KBM-7 (cell line): ENCODE data around the gene DCST1.
A peak's percentile ranks its signal among the peaks of the same experiment; 100 is the strongest.

Source experiments
- DNase-seq: peaks from one replicate; pipeline ENCODE4 v3.0.0-alpha.2; 2015
- in situ Hi-C: fragments of 300-500 bp; cut with MboI; formaldehyde crosslinking; loops from 2 replicates; pipeline ENCODE4 v1.14.3; 2020; ENCODE audit warnings: low sequenced_read_pairs, low pct_unique_long_range_greater_than_20kb, mixed read lengths

DCST1 gene

DNA sequence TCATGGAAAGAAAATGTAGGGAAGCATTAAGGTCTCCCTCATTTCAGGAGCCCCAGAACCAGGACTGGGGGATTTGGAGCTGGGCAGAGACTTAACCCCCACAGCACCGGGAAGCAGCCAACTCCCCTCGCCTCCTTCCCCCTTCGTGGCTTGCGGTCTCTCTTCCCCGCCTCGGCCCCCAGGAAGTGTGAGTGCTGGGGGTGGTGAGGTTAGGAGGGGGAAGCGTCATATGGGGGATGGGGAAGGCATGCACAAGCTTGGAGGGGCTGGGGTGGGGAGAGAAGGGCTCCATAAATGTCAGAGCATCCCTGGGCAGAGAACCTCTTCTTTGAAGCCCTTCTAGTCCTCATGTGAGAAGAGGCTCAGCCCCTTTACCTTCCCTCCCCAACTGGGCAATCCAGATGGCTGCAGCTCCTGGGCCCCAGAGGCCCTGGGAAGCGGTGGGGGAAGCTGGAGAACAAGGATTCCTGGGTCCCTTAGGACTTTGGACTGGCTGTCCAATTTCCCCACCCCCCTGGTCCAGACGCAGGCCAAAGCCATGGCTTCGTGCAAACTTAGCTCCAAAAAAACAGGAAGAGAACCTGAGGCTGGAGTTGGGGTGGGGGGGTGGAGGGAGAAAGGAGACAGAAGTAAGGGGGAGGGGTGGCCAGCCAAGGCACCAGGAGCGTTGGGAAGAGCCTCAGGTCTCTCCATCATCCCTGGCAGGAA is 23.3 kb upstream of the DCST1 start:
- peak; percentile 48 for DNase-seq
- in situ Hi-C loops = no loop called here

DNA sequence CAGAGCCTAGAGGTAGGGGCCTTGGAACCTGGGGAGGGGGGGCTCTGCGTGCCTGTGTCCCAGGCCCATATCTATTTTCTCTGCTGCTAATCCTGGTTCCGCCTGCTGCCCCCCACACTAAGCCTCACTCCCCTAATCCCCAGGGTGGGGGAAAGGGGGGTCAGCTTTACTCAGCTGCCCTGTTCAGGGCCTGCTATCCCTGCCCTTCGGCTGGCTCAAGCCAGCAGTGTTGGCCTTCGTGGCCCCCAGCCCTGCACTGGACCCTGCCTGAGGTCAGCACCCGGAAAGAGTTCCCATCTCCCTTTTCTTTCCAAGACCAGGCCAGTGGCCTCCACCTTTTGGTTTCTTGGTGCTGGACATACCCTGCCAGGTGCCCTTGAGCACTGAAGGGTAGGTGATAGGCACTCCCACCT is 22.6 kb upstream of the DCST1 start:
- in situ Hi-C loops = no loop called here
- no peak for DNase-seq

DNA sequence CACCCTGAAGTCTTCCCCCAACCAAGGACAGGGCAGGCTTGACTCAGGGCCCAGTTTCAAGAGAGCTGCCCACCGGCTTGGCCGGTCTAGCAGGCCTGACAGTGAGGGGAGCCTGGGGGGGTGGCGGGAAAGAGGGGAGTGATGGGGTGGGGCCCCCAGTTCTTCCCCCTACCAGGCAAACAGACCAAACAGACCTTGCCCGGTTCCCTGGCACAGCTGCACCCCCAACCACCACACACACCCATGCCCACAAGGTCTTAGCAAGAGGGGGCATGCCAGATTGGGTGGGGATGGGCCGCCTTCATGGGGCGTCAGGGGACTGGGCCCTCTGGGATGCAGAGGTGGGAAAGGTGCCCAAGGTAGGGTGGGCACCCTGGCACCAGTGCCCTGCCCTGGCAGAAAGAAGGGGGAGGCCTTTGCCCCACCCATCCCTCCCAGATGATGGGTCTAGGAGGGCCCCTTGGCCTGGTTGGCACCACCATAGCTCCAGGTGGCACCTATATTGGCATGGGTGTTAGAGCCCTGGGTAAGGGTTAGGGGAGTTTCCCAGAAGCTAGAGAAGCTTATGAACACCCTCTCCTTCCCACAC is 22.1 kb upstream of the DCST1 start:
- no peak for DNase-seq
- in situ Hi-C loops = no loop called here

DNA sequence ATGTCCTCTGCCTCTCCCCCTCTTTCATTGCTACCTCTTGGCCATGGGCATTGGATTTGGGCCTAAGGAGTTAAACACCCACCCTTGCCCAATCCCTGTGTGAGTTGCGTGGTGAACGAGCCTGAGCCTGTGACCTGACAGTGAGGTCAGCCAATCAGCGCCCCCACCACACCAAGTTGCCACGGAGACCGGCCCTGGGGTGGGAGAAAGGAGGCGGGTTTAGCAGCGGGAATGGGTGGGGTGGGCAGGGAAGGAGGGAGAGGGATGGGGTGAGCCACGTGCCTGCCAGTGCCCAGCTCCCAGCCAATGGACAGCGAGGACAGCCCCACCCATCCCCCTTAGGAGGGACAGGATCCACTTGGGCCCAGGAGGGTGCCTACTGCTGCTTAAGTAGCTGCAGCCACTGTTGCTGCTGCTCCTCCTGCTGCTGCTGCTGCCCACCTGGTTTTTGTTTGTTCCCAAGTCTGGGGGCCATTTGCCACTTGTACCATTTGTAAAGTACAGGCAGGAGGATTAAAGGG is 21.5 kb upstream of the DCST1 start:
- in situ Hi-C loops = no loop called here

DNA sequence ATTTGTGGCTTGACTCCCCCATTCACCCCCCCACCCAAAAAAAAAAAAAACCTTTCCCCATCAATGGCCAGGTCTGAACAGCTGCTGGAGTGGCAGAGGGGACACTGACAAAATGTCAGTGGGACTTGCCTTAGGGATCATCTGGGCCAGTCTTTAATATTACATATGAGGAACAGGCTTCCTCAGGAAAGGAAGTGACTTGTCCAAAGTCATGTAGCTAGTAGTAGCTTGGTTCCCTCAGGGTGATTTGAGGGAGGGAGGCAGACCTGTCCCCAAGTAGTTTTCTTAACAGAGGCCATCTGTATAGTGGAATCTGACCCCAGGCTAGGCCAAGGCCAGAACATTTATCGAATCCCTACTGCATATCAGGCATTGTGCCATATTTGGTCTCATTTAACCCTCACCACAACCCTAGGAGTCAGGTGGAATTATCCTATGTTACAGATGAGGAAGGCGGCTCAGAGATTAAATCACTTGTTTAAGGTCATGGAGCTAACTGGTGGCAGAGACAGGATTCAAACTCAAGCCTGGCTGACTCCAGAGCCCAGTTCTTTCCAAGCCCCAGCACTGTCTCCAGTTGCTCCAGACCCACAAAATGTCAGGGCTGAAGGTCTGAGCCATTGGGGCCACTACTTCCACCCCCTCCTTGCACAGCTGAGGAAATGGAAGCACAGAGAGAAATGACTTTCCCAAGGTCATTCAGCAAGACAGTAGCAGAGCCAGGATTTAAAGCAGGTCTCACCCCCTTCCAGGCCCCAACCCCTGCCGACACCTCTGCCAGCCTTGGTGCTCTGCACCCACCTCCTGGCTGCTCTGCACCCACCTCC is 20.6 kb upstream of the DCST1 start:
- DNase-seq = no peak
- in situ Hi-C loops = no loop called here

More for the DNA sequence above, 21.5 kb upstream of the DCST1 start:
- DNase-seq = peak; percentile 49

DNA sequence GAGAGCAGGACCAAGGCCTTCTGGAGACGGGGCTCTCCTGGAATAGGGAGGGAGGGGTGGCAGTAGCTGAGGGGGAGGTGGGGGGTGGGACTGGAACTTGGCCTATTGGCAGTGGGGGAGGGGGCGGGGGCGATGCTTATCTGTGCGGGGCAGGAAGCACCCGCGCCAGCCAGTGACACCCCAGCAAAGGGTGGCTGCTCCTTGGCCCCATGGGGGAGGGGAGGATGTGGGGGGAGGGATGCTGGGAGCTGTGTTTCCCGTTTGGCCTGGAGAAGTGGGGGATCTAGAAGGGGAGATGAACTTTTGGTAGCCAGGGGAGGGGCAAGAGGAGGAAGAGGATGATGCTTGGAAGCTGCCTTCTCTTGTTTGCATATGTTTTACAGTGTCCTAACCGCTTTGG is 20.0 kb upstream of the DCST1 start:
- in situ Hi-C loops = no loop called here
- no peak for DNase-seq

DNA sequence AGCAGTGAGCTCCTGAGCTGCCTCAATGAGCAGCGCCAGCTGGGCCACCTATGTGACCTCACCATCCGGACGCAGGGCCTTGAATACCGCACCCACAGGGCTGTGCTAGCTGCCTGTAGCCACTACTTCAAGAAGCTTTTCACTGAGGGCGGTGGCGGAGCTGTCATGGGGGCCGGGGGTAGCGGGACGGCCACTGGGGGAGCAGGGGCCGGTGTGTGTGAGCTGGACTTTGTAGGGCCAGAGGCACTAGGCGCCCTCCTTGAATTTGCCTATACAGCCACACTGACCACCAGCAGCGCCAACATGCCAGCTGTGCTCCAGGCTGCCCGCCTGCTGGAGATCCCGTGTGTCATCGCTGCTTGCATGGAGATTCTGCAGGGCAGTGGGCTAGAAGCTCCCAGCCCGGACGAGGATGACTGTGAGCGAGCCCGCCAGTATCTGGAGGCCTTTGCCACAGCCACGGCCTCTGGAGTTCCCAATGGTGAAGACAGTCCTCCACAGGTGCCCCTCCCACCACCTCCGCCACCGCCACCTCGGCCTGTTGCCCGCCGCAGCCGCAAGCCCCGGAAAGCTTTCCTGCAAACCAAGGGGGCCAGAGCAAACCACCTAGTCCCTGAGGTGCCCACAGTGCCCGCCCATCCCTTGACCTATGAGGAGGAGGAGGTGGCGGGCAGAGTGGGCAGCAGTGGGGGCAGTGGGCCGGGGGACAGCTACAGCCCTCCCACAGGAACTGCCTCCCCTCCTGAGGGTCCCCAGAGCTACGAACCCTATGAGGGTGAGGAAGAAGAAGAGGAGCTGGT is 18.7 kb upstream of the DCST1 start:
- in situ Hi-C loops = no loop called here
- no peak for DNase-seq

DNA sequence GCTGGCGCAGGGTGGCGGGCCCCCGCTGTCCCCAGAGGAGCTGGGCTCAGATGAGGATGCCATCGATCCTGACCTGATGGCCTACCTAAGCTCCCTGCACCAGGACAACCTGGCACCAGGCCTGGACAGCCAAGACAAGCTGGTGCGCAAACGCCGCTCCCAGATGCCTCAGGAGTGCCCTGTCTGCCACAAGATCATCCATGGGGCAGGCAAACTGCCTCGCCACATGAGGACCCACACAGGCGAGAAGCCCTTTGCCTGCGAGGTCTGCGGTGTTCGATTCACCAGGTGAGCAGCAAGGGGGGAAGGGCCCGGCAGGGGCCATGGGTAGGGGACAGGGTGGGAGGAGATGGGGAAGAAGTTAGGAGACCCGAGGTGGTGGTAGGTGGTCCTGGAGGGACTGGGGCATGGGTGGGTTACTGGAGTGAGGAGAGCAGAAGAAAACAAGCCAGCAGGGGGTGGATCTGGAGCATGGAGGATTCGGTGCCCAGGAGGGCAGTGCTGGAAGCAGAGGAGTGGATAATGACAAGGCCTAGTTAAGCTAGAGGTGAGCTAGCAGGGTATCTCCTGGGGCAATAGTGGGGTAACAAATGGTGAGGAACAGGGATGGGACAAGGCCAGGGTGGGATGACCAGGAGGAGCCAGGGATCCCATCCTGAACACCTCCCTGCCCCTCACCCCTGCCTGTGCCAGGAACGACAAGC is 17.9 kb upstream of the DCST1 start:
- in situ Hi-C loops = no loop called here
- no peak for DNase-seq

DNA sequence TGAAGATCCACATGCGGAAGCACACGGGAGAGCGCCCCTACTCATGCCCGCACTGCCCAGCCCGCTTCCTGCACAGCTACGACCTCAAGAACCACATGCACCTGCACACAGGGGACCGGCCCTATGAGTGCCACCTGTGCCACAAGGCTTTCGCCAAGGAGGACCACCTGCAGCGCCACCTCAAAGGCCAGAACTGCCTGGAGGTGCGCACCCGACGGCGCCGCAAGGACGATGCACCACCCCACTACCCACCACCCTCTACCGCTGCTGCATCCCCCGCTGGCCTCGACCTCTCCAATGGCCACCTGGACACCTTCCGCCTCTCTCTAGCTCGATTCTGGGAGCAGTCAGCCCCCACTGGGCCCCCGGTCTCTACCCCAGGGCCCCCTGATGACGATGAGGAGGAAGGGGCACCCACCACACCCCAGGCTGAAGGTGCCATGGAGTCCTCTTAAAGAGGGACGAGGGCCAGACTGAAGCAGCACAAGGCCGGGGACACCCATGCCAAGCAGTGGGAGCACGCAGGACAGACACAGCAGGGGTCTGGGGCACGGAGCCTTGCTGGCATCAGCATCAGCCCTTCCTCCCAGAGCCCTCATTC is 17.3 kb upstream of the DCST1 start:
- DNase-seq = no peak
- in situ Hi-C loops = no loop called here

DNA sequence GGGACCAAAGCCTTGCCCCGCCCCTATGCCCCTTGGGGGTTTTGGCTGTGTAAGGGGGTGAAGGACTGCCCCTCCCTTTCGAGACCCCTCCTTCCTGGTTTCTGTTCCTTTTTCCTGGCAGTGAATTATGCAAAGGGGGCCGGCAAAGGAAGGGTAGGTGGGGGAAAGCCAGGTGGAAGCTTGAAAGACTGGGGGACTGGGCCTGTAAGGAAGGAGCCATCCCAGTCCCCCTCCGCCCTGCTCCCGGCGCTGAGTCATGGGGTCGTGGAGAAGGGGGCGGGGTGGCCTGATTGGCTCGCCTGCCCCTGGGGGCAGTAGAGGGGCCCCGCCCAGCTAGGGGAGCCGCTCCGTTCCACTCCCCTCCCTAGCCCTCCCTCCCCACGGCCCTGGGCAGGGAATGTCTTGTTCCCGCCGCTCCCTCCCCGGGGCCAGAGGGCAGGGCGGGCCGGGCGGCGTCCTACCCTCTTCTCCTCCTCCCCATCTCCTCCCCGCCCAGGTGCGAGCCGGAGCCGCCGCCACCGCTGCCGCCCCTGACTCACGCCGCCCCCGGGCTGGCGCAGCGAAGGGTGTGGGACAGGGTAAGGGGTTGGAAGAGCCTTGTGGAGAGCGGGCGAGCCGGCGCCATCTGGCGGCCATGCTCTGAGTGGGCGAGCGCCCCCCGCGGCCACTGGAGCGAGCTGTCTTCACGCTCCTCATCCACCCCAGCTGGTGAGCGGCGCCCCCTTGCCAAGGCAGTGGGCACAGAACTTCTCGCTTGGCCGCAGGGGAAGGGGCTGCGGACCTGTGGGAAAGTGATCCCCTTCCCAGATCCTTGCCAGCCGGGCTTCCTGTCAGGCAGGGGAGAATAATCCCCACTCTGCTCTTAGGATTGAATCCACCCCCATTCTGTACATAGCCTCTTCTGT is 16.3 kb upstream of the DCST1 start:
- DNase-seq = peak; percentile 97
- in situ Hi-C loops = no loop called here

DNA sequence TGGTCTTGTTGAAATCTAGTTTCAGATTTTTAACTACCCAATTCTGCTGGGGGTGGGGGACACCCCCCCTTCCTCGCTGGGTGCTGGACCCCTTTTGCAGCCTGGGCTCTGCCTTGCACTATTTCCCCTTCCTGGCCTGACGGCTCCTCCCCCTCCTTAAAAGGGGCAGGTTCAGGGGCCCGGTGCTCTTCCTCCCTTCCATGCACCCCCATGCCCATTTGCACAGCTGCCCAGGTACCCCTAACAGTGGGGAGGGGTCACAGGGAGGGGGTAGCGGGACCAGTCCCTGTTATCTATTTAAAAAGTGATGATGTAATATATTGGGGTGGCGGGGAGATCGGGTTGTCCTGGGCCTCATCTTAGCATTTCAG is 15.7 kb upstream of the DCST1 start:
- DNase-seq = no peak
- in situ Hi-C loops = no loop called here

DNA sequence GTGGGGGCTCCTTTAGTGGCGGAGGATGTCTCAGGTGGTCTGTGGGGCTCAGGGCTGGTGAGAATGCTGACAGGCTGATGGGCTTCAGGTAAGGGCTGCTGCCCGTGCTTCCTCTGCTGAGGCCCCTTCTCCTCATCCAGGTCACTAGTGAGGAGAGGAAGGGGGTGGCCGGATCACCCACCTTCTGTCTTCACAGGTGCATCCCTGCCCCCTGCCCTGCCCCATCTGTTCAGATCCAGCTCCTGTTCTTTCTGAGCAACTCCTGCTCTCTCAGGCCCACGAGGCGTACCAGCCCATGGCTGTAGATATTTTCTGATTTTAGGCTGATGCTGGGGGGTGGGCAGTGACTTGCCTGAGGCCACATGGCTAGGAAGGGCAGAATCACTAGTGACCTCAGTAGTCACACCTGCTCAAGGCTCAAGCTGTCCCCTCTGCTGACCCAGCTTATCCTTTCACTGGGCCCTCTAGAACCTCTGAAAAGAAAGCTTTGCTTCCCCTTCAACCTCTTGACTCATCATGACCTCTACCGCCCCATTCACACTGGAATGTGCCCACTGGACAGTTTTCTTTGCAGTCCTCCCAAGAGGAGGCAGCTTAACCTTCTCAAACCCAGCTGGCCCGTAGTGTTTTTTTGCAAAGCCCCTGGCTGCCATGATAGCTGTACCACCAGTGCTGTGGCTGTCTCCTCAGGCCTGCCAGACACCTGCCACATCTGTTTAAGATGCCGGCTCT is 14.8 kb upstream of the DCST1 start:
- in situ Hi-C loops = no loop called here
- DNase-seq = no peak

DNA sequence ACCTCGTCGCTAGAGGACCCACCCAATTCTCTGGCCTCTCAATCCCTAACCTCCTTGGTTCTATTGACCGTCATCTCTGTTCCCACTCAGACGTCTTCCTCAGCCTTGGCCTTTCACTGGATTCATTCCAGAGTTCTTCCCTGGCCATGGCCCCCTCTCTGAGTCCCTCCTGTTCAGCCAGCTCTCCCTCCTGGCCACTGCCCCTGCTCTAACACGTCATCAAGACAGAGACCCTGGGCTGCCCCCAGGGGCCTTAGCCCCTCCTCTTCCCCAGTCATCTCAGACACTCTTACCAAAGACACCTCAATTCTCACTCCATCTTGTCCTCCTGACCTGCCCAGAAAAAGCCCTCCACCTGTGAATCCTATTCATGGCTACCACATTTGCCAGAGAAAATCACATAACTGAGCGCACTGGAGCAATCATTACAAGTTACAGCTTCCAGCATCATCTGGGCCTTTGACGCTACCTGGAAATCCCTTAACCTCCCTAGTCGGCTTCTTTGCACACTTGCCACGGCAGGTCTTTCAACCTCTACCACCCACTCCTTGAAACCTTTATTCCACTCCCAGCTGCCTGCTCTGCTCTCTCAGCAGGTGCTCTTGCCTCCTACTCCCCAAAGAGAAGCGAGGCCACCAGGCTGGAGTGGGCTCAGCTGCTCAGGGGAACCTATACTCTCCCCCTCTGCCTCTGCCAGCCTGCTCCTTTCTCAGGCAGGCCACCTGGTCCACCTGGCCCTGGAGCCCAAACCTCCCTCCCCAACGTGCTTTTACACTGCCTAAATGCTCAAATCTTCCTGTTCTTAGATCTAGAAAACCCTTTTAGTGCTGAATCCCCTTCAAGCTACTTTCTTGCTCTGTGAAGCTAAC is 14.0 kb upstream of the DCST1 start:
- in situ Hi-C loops = no loop called here
- DNase-seq = no peak

DNA sequence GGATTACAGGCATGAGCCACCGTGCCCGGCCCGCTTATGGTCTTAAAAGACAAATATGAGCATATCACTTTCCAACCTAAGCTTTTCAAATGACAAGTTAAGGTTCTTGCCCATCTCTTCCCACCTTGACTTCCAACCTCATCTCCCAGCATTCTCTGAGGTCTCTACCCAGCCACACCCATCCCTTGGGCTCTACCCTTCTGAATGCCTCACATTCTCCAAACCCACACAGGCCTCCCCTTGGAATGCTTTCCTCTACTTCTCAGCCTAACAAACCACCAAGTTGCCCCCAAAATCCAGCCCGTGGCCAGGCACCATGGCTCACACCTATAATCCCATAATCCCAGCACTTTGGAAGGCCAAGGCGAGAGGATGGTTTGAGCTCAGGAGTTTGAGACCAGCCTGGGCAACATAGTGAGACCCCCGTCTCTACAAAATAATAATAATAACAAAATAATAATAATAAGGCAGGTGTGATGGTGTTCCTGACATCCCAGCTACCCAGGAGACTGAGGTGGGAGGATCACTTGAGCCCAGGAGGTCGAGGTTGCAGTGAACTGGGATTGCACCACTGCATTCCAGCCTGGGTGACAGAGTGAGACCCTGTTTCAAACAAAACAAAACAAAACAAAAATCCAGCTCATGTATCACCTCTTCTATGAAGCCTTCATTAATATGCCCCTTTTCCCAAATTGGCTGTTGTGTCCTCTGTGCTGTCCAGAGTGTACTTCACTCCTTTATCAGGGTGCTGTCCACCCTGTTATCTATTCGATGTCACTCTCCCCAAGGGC is 11.3 kb upstream of the DCST1 start:
- DNase-seq = no peak
- in situ Hi-C loops = no loop called here

DNA sequence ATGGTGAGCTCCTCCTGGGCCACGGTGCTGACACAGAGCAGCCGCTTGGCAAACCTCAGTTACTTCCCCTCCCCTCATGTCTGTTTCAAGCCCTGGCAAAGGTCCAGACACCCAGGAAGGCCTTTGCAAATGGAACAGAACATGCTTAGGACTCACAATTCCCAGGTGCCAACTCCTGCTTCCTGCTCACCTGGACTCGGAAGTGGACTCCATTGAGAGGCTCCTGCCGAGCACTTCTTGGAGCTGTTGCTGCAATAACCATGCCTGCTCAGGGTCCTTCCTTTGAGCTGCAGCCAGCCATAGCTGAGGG is 10.7 kb upstream of the DCST1 start:
- in situ Hi-C loops = no loop called here
- no peak for DNase-seq
